Measurements from ENCODE around the gene EGFR.

Gene EGFR

GRCh38 chr7:55254596-55255495, 236.0 kb downstream of the EGFR start:
- DNase-seq = peak; percentile 52 to 78

DNA sequence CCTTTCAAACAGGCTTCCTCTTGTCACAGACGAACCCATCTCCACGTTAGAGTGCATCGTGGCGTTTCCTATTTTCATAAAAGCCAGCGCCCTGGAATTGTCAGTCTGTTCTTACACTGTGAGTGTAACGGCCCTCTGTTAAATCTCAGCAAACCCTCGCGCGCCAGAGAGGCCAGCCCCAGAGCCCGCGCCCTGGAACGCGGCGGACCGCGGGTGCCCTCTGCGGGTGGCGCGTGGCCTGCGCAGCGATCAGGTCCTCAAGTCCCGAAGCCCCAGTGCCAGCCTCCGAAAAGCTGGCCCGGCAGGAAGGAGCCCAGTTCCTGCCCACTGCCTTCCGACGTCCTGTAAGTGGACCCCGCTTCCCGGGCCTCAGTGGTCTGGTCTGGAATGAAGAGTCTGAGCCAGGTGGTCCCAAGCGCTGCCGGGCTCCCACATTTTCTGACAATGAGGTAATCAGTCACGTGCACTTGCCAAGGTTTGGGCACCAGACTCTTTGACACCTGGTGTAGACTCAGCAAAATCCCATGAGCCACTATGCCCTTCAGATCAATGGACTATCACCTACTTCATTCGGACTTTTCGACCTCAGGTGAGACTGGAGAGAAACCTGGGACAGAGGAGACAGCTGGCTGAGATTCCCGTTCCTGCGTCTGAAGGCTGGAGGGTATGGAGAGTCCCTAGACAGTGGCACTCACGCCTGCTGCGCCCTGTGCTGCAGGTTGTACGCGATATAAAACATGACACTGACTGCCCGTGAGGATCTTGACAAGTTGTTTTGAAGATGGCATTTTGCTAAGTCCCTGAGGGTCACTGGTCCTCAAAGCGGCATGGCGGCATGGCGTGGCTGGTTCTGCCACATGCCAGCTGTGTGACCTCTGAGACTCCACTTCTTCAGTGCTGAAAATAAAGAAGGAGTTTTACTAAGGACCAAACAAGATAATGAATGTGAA, 237.0 kb downstream of the EGFR start:
- DNase-seq = peak; percentile 72 to 74

DNA sequence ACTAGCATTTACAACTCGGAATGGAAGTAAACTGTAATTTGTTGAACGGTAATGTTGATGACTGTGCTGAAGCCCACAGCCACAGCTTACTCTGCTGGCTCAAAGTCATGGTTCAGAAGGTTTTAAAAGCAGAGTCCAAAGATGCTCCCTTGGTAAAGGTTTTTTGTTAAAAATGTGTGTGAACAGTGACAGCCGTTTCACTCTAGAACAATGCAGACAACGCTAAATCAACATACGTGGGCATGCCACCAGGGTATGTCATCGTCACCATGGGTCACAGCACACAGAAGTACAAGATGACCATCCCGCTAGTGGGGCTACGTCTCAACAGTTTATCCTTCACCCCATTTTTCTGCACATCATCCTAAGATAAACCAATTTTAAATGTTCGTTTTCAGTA, 239.8 kb downstream of the EGFR start:
- no peak for DNase-seq

GRCh38 chr7:55260171-55260570, 241.4 kb downstream of the EGFR start:
- no peak for DNase-seq

GRCh38 chr7:55260676-55261385, 242.0 kb downstream of the EGFR start:
- DNase-seq = no peak
